Heart left ventricle (tissue), 16 donors: ENCODE results near the gene HLA-DOA. TPM values are rescaled to one million over a fixed set of nuclear protein-coding genes. Genes with fewer than 3 reads are reported as not detected.

Experiments used
- ATAC-seq, 4 donors: fragments of 200-7000 bp; cut with Tn5 transposase; one replicate each; pipeline ENCODE4 v1.9.1; 2020 to 2022; ENCODE audit warnings: moderate library complexity in 4 of 4, mild to moderate bottlenecking in 3 of 4, moderate number of reproducible peaks in 1 of 4
- DNase-seq, 5 donors: peaks; one replicate each; pipeline ENCODE4 v3.0.0-alpha.2; 2020
- H3K27ac ChIP-seq, 12 donors: fragments of 200-600 bp; sonication (generic) in 4 of 12; one replicate each; pipeline versions ENCODE4 v1.5.0 to v1.8.0; 2016 to 2022; ENCODE audit warnings: mild to moderate bottlenecking in 2 of 12
- H3K27me3 ChIP-seq, 9 donors: fragments of 200-600 bp; sonication (generic) in 2 of 9; one replicate each; pipeline versions ENCODE4 v1.5.1 to v1.8.0; 2016 to 2022; ENCODE audit warnings: mild to moderate bottlenecking in 3 of 9
- H3K36me3 ChIP-seq, 9 donors: fragments of 200-600 bp; sonication (generic) in 2 of 9; one replicate each; pipeline versions ENCODE4 v1.5.0 to v1.8.0; 2018 to 2022; ENCODE audit warnings: mild to moderate bottlenecking in 2 of 9
- H3K4me1 ChIP-seq, 12 donors: fragments of 200-600 bp; sonication (generic) in 4 of 12; one replicate each; pipeline versions ENCODE4 v1.5.0 to v1.8.0; 2016 to 2022; ENCODE audit warnings: mild to moderate bottlenecking in 3 of 12
- H3K4me3 ChIP-seq, 12 donors: fragments of 200-600 bp; sonication (generic) in 4 of 12; one replicate each; pipeline versions ENCODE4 v1.5.0 to v1.8.0; 2017 to 2022; ENCODE audit warnings: mild to moderate bottlenecking in 9 of 12, moderate library complexity in 4 of 12
- H3K9me3 ChIP-seq, 12 donors: fragments of 200-600 bp; sonication (generic) in 4 of 12; one replicate each; pipeline versions ENCODE4 v1.5.0 to v1.8.0; 2016 to 2022; ENCODE audit warnings: mild to moderate bottlenecking in 1 of 12
- CTCF ChIP-seq, 12 donors: fragments of 200-600 bp; sonication (generic) in 4 of 12; IDR thresholded peaks; one replicate each; pipeline versions ENCODE4 v1.5.0 to v1.8.0; 2018 to 2022; ENCODE audit warnings: antibody characterized with exemption in 12 of 12, mild to moderate bottlenecking in 5 of 12
- POLR2A ChIP-seq, 2 donors: fragments of 450-650 bp; IDR thresholded peaks; one replicate each; pipeline ENCODE4 v1.6.1; 2017; ENCODE audit warnings: antibody characterized with exemption in 2 of 2, mild to moderate bottlenecking in 2 of 2, moderate library complexity in 2 of 2
- WGBS, 4 donors: extraction: QIAGEN DNeasy Blood & Tissue Kit in 2 of 4; methylation state at CpG; one replicate each; pipeline versions ENCODE4 v1.1.5 to v1.1.7; 2013 to 2018; 5-methylcytosine and 5-hydroxymethylcytosine counted together
- intact Hi-C, 10 donors: fragments of 100-400 bp; cut with DNase I; formaldehyde crosslinking; loops; one replicate each; pipeline versions ENCODE4 v1.11.1 to v1.14.2; 2022
- polyA plus RNA-seq, 2 donors: library from polyadenylated mRNA; stranded (reverse); fragments of 200-250 nt; gene quantifications; one replicate each; pipeline ENCODE4 v1.2.3, GENCODE V29; 2013
- total RNA-seq, 9 donors: library from RNA; depleted of rRNA in 2 of 9; stranded (reverse); fragments of >200 nt in 2 of 9; fragmentation: NEBNext Ultra II Directional in 3 of 9; extraction: Animal tissue kit (Norgen Biotek cat#: 25700) in 3 of 9; gene quantifications; one replicate each; pipeline versions ENCODE4 v1.1.0 to v1.2.4, GENCODE V29; 2016 to 2023
- donor health status: ischemic (EF 13 %, LVEDD 7.1; RV severe dilation, severe dysfunction).
- donor health status: healthy with polysubstance abuse.
- donor health status: DM: no; HTN: yes; CAD: no.
- donor health status: DM: no; HTN: no; CAD: no.
- donor health status: ischemic (EF 25% LVEDD 6.9; RV normal size, moderate dysfunction).
- donor health status: ischemic (EF 25% LVEDD 5.7; RV mildly dilated, moderate dysfunction).
- donor health status: healthy.
- donor health status: DM: yes; HTN: yes; CAD: no.
- donor health status: ischemic (EF 35%, LVEDD 5.7; RV mildly dilated, moderate dysfunction).
- donor health status: nonischemic (EF 11% LVEDD 7.7; RV severe dilation, severe dysfunction).
- donor health status: DM: yes; HTN: yes; CAD: no.
- donor health status: PGD.
- donor health status: ischemic (EF 29% LVEDD 5.4; RV normal size, mild dysfunction).
- donor health status: nonischemic (EF 23%, LVEDD 6.1; RV moderate dilation, normal function).

Gene HLA-DOA
- total and polyA plus RNA-seq, 11 donors: 0.44 to 32.4 (median 1.3) TPM

DNA sequence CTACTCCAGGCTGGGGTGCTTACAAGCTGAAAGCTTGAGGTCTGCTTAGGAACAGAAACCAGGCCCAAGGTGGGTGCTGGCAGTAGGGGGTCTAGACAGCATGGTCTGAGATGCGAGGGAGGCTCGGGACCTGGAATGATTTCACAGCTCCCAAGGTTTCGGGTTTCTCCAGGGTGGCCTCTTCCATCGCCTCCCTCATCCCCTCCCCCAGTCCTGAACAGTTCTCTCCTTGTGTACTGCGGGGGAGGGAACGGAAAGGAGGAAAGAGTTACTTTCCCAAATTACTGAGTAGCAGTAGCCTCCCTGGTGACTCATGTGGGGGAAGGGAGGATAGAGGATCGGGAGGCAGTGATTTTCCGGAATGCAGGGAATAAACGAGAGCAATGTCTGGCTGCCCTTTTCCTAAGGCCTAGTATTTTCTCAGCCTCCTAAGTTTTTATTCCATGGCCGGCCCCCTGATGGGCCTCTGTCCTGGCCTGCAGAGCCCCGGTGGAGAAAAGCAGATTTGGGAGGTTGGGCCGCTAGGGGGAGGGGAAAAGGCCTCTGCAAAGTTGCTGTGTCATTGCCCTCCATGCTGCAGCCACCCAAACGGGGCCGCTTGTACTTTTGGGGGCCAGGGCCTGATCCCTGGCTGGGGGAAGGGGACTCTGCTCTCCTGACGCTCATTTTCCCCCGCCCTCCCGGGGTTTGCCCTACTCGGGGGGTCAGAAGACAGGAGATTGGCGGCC lies 39.5 kb downstream of the HLA-DOA start:
- WGBS, 4 donors: 0 to 1% (median 1%) methylated on average over 18 to 19 of the region's 19 CpGs

GRCh38 chr6:32968867-32969684 lies 40.3 kb downstream of the HLA-DOA start:
- WGBS, 4 donors: 0 to 2% (median 1%) methylated on average over 19 to 40 of the region's 40 CpGs

More for the DNA sequence above, 39.5 kb downstream of the HLA-DOA start:
- peak overlapping the region; percentile 63 to 100 (median 80) for H3K4me3 ChIP-seq
- TF ChIP-seq CTCF (IDR thresholded peaks at IDR 0.05) (peak in 9 of 12 donors; percentile 11 to 49 (median 32)), POLR2A (IDR thresholded peaks at IDR 0.05) (no peak)
- intact Hi-C loops: loop anchor here in 2 of 10 donors (1.0 to 10.0 kb wide), 5 partner anchors 38 to 843 kb away; partner anchors contain the start of genes PSMB8 (in 2 of the 2), ATF6B (in 1 of the 2), GPSM3 (in 1 of the 2) and PBX2 (in 1 of the 2)
- H3K36me3 ChIP-seq: peaks cover 4 to 28% (median 14%) of the 10 kb centered on the region in 9 donors
- H3K9me3 ChIP-seq: no peaks in the 10 kb centered on the region
- DNase-seq: peak; percentile 82 to 86 (median 83)
- peak overlapping the region; percentile 97 to 100 (median 100) for H3K27ac ChIP-seq
- no peaks in the 10 kb centered on the region for H3K27me3 ChIP-seq
- peaks cover 0 to 36% (median 21%) of the 10 kb centered on the region in 12 donors for H3K4me1 ChIP-seq
- ATAC-seq: peak in 3 of 4 donors; percentile 4 to 27 (median 24)

DNA sequence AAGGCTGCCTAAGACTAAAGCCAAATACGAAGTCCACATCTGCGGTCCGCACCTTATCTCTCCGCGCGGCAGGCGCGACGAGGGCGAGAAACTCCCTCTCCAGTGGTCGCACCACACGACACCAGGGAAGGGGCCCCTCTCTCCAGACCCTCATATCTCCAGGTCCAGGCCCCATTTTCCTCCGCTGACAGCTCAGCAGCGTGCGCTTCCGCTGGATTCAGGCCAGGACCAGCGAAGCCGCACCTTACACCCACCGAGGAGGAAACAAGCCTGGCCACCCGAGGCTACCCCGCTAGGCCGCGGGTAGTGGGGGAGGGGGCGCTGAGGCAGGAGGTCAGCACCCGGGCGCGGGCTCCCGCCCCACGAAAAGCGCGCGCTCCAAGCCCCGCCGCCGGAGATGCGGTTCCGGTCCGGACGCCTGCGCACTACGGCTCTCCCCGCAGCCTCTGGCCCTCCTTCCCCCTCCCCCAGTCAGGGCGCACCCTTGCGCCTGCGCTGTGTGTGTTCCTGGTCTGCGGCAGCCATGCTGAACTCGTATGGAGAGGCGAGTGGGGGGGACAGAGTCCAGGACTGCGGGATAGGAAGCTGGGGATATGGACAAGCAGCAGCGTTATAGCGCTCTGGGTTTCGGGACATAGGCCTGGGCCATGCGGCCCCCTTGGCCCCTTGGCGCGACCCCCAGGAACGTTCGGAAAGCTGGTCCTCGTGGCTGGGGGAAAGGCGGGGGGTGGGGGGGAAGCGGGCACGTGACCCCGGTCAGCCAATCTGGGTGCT lies 41.1 kb downstream of the HLA-DOA start, which contains the start of gene BRD2:
TSS of gene BRD2 (plus strand) at position 502 of the 774 bp plus-strand sequence. CDS start 4,305 bp downstream, outside the sequence.
- intact Hi-C loops: loop anchor here in 2 of 10 donors (5.0 kb wide), 2 partner anchors 36 to 126 kb away; partner anchors contain the start of gene PSMB8 (in 1 of the 2)

More at GRCh38 chr6:32968867-32969684, 40.3 kb downstream of the HLA-DOA start:
- peak; percentile 68 to 84 (median 79) for DNase-seq
- peaks cover 0 to 34% (median 16%) of the 10 kb centered on the region in 12 donors for H3K4me1 ChIP-seq
- peak; percentile 18 to 51 (median 42) for ATAC-seq
- peak overlapping the region; percentile 97 to 100 (median 100) for H3K27ac ChIP-seq
- intact Hi-C loops: loop anchor here in 2 of 10 donors (5.0 kb wide), 2 partner anchors 37 to 127 kb away; partner anchors contain the start of gene PSMB8 (in 1 of the 2)
- no peak for TF ChIP-seq POLR2A (IDR thresholded peaks at IDR 0.05)
- TF ChIP-seq CTCF (IDR thresholded peaks at IDR 0.05): peak in 1 of 12 donors; percentile 35
- no peaks in the 10 kb centered on the region for H3K9me3 ChIP-seq
- peaks cover 0 to 20% (median 10%) of the 10 kb centered on the region in 9 donors for H3K36me3 ChIP-seq
- peak overlapping the region; percentile 63 to 100 (median 80) for H3K4me3 ChIP-seq
- no peaks in the 10 kb centered on the region for H3K27me3 ChIP-seq

More for the DNA sequence above, 41.1 kb downstream of the HLA-DOA start, which contains the start of gene BRD2:
- TF ChIP-seq POLR2A (IDR thresholded peaks at IDR 0.05): peak in 1 of 2 donors; percentile 86
- no peak for TF ChIP-seq CTCF (IDR thresholded peaks at IDR 0.05)
- no peaks in the 10 kb centered on the region for H3K27me3 ChIP-seq
- ATAC-seq: peak; percentile 53 to 77 (median 68)
- peak within 1 kb of the TSS; percentile 63 to 100 (median 80) for H3K4me3 ChIP-seq
- WGBS, 4 donors: 0 to 1% (median 0%) methylated on average over 12 to 62 of the region's 62 CpGs
- H3K36me3 ChIP-seq: peaks cover 0 to 12% (median 10%) of the 10 kb centered on the region in 9 donors
- no peaks in the 10 kb centered on the region for H3K9me3 ChIP-seq
- DNase-seq: peak; percentile 97 to 99 (median 98)
- peaks cover 0 to 42% (median 16%) of the 10 kb centered on the region in 12 donors for H3K4me1 ChIP-seq
- peak within 1 kb of the TSS; percentile 97 to 100 (median 100) for H3K27ac ChIP-seq
